ENCODE results near the gene ATP6V1G1.

DNA sequence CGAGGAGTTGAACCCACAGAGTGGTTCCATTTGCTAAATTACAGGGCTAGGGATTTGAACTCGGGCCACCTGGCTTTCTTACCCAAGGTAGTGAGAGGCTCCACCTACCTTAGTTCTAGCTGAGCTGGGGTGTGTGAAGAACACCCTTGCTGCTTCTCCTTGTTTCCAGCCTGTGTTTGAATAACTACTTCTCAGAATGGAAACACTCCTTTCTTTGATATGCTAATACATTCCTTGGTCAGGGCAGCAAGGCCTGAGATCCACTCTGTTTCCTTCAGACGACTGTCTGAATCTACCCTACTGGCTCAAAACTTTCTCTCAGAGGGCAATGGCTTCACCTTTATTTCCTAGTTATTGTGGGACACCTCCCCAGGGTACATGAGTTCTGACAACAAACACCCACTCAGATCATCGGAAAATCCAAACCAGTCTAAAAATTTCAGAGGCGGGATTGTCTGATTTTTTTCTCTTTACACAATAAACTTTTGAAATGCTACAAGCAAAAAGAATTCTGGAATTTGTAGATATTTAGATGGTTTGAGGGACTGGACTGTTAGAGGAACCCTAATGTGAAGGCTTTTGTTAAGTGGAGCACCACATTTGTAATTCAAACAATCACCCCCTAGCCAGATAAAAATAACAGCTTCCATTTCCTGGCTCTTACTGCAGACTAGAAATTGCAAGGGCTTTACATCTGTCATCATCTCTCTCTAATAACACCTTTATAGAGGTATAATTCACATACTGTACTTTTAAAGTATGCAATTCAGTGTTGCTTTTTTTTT, 4.0 kb upstream of the ATP6V1G1 start:
- TF ChIP-seq, protein P1, sequence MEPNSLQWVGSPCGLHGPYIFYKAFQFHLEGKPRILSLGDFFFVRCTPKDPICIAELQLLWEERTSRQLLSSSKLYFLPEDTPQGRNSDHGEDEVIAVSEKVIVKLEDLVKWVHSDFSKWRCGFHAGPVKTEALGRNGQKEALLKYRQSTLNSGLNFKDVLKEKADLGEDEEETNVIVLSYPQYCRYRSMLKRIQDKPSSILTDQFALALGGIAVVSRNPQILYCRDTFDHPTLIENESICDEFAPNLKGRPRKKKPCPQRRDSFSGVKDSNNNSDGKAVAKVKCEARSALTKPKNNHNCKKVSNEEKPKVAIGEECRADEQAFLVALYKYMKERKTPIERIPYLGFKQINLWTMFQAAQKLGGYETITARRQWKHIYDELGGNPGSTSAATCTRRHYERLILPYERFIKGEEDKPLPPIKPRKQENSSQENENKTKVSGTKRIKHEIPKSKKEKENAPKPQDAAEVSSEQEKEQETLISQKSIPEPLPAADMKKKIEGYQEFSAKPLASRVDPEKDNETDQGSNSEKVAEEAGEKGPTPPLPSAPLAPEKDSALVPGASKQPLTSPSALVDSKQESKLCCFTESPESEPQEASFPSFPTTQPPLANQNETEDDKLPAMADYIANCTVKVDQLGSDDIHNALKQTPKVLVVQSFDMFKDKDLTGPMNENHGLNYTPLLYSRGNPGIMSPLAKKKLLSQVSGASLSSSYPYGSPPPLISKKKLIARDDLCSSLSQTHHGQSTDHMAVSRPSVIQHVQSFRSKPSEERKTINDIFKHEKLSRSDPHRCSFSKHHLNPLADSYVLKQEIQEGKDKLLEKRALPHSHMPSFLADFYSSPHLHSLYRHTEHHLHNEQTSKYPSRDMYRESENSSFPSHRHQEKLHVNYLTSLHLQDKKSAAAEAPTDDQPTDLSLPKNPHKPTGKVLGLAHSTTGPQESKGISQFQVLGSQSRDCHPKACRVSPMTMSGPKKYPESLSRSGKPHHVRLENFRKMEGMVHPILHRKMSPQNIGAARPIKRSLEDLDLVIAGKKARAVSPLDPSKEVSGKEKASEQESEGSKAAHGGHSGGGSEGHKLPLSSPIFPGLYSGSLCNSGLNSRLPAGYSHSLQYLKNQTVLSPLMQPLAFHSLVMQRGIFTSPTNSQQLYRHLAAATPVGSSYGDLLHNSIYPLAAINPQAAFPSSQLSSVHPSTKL (CRISPR knock-in tag; IDR thresholded peaks at IDR 0.05) = no peak
- TF ChIP-seq YY1 (IDR thresholded peaks at IDR 0.05; ENCODE audit: insufficient read depth, insufficient replicate concordance, low read depth, low read length) (no peak), POLR2AphosphoS5 (IDR thresholded peaks at IDR 0.05; ENCODE audit: low read depth, low read length) (no peak), MBNL3 (CRISPR knock-in tag; conservative IDR thresholded peaks at IDR 0.05) (no peak), GTF3A (CRISPR knock-in tag; conservative IDR thresholded peaks at IDR 0.05) (no peak)
- TF ChIP-seq, protein P2, sequence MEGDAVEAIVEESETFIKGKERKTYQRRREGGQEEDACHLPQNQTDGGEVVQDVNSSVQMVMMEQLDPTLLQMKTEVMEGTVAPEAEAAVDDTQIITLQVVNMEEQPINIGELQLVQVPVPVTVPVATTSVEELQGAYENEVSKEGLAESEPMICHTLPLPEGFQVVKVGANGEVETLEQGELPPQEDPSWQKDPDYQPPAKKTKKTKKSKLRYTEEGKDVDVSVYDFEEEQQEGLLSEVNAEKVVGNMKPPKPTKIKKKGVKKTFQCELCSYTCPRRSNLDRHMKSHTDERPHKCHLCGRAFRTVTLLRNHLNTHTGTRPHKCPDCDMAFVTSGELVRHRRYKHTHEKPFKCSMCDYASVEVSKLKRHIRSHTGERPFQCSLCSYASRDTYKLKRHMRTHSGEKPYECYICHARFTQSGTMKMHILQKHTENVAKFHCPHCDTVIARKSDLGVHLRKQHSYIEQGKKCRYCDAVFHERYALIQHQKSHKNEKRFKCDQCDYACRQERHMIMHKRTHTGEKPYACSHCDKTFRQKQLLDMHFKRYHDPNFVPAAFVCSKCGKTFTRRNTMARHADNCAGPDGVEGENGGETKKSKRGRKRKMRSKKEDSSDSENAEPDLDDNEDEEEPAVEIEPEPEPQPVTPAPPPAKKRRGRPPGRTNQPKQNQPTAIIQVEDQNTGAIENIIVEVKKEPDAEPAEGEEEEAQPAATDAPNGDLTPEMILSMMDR (CRISPR knock-in tag; IDR thresholded peaks at IDR 0.05) = no peak
- TF ChIP-seq, protein P3, sequence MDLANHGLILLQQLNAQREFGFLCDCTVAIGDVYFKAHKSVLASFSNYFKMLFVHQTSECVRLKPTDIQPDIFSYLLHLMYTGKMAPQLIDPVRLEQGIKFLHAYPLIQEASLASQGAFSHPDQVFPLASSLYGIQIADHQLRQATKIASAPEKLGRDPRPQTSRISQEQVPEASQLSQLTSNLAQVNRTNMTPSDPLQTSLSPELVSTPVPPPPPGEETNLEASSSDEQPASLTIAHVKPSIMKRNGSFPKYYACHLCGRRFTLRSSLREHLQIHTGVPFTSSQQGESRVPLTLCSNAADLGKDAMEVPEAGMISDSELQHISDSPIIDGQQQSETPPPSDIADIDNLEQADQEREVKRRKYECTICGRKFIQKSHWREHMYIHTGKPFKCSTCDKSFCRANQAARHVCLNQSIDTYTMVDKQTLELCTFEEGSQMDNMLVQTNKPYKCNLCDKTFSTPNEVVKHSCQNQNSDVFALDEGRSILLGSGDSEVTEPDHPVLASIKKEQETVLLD (CRISPR knock-in tag; IDR thresholded peaks at IDR 0.05; ENCODE audit: low read depth) = no peak
